CD4-positive, alpha-beta memory T cell (primary cell): ENCODE measurements around the gene TFB2M. TPM values are rescaled to one million over a fixed set of nuclear protein-coding genes. Genes with fewer than 3 reads are reported as not detected.

Experiments used
- CTCF ChIA-PET: fragments of 350-600 bp; sonication (Branson Sonifier 250); formaldehyde crosslinking; loops from one replicate; lab custom pipeline; 2021; ENCODE audit warnings: inconsistent platforms; ENCODE audit not compliant: partially characterized antibody; lab: Charles Lee
- POLR2A ChIA-PET: fragments of 350-600 bp; sonication (Branson Sonifier 250); formaldehyde crosslinking; loops from one replicate; lab custom pipeline; 2021; ENCODE audit not compliant: partially characterized antibody; lab: Charles Lee
- DNase-seq, 5 donors: peaks; one replicate each; pipeline versions ENCODE4 v3.0.0 to v3.0.0-alpha.2; 2020 to 2022; ENCODE audit warnings: mixed read lengths in 1 of 5
- H3K27ac ChIP-seq: one replicate; pipeline ENCODE4 v1.7.0; 2013; ENCODE audit warnings: low read depth, low read length
- H3K27me3 ChIP-seq: 2 replicates; pipeline ENCODE4 v1.7.0; 2013; ENCODE audit warnings: mild to moderate bottlenecking, low read length, moderate library complexity; ENCODE audit not compliant: insufficient read depth
- H3K36me3 ChIP-seq: 2 replicates; pipeline ENCODE4 v1.7.0; 2013; ENCODE audit warnings: mild to moderate bottlenecking, low read length, moderate library complexity; ENCODE audit not compliant: insufficient read depth
- H3K4me1 ChIP-seq: 2 replicates; pipeline ENCODE4 v1.7.0; 2013; ENCODE audit warnings: mild to moderate bottlenecking, low read length, moderate library complexity; ENCODE audit not compliant: insufficient read depth
- H3K4me3 ChIP-seq, 2 donors: one replicate each; pipeline ENCODE4 v1.7.0; 2013; ENCODE audit warnings: low read length in 2 of 2, mild to moderate bottlenecking in 1 of 2
- H3K9me3 ChIP-seq, 2 donors: one replicate each; pipeline ENCODE4 v1.7.0; 2013; ENCODE audit warnings: low read length in 2 of 2, control low read depth in 1 of 2; ENCODE audit not compliant: control insufficient read depth in 1 of 2
- H3K27ac Mint-ChIP-seq, 7 donors: one replicate each; pipeline ENCODE4 v1.8.0; 2020 to 2021; ENCODE audit warnings: mixed read lengths in 7 of 7, mild to moderate bottlenecking in 6 of 7, inconsistent platforms in 3 of 7, moderate library complexity in 3 of 7
- H3K27me3 Mint-ChIP-seq, 2 donors: one replicate each; pipeline ENCODE4 v1.8.0; 2020 to 2021; ENCODE audit warnings: mixed read lengths in 2 of 2
- H3K36me3 Mint-ChIP-seq, 2 donors: one replicate each; pipeline ENCODE4 v1.8.0; 2020 to 2021; ENCODE audit warnings: mixed read lengths in 2 of 2, inconsistent platforms in 1 of 2, mild to moderate bottlenecking in 1 of 2
- H3K4me1 Mint-ChIP-seq, 4 donors: one replicate each; pipeline ENCODE4 v1.8.0; 2020 to 2021; ENCODE audit warnings: mixed read lengths in 4 of 4, mild to moderate bottlenecking in 1 of 4
- H3K4me3 Mint-ChIP-seq, 8 donors: one replicate each; pipeline ENCODE4 v1.8.0; 2020 to 2021; ENCODE audit warnings: mixed read lengths in 8 of 8, mild to moderate bottlenecking in 7 of 8, moderate library complexity in 6 of 8, inconsistent platforms in 3 of 8
- H3K9me3 Mint-ChIP-seq, 8 donors: one replicate each; pipeline ENCODE4 v1.8.0; 2020 to 2021; ENCODE audit warnings: mixed read lengths in 8 of 8, mild to moderate bottlenecking in 5 of 8, inconsistent platforms in 3 of 8, moderate library complexity in 1 of 8
- intact Hi-C: fragments of 100-400 bp; cut with micrococcal nuclease; formaldehyde crosslinking; loops from one replicate; pipeline ENCODE4 v1.15.1; 2023
- polyA plus RNA-seq, 2 donors: library from polyadenylated mRNA; unstranded; fragments of 300-500 nt; fragmentation: Illumina TruSeq; gene quantifications; one replicate each; pipeline ENCODE4 v1.2.3, GENCODE V29; 2021
- total RNA-seq, 2 experiments: library from RNA; stranded (reverse); gene quantifications; one replicate each; pipeline ENCODE4 v1.2.3, GENCODE V29; 2021

The TFB2M gene
- total and polyA plus RNA-seq, 4 experiments from 2014 or later = 8.8 to 29.0 (median 13.0) TPM

- no peaks in the 10 kb centered on the region for H3K27me3 ChIP-seq
- peaks cover 0 to 6% (median 5%) of the 10 kb centered on the region in 4 donors for H3K4me1 Mint-ChIP-seq
- H3K9me3 Mint-ChIP-seq = peaks cover 0 to 27% (median 19%) of the 10 kb centered on the region in 8 donors
- intact Hi-C loops = no loop called here
- CTCF ChIA-PET = no interaction called here
- no peak overlapping the region for H3K4me3 Mint-ChIP-seq
- DNase-seq = no peak
- H3K27me3 Mint-ChIP-seq = no peaks in the 10 kb centered on the region
- no peak overlapping the region for H3K4me3 ChIP-seq
- no peak overlapping the region for H3K27ac ChIP-seq
- peaks cover 6 to 26% of the 10 kb centered on the region in 2 donors for H3K9me3 ChIP-seq
- no peak overlapping the region for H3K27ac Mint-ChIP-seq
- peaks cover 0 to 1% of the 10 kb centered on the region in 2 donors for H3K36me3 Mint-ChIP-seq
- H3K4me1 ChIP-seq = no peaks in the 10 kb centered on the region
- POLR2A ChIA-PET = no interaction called here
- H3K36me3 ChIP-seq = no peaks in the 10 kb centered on the region
Measured at GRCh38 chr1:246518456-246519205, 47.4 kb downstream of the TFB2M start.

DNA sequence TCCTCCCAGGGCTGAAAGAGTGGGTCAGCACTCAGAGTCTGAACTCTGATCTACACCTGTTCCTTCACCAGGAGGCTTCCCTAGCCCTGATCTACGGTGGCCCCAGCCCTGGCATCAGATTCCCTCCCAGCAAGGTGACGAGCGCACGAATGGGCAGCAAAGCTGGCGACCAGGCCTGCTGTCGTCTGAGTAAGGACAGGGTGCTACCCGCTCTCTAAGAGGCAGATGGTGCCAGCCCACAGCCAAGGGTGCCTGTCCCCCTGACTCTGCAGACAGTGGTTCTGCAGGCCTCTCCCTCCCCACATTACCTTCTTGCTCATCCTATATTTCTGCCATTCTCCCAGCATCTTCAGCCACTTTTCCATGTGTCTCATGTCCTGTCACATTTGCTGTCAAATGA, 48.7 kb downstream of the TFB2M start:
- no peaks in the 10 kb centered on the region for H3K36me3 ChIP-seq
- CTCF ChIA-PET = no interaction called here
- Mint-ChIP-seq H3K4me1 (peaks cover 0 to 6% (median 5%) of the 10 kb centered on the region in 4 donors), H3K27ac (no peak overlapping the region), H3K4me3 (no peak overlapping the region), H3K36me3 (peaks cover 0 to 1% of the 10 kb centered on the region in 2 donors), H3K9me3 (peaks cover 0 to 27% (median 19%) of the 10 kb centered on the region in 8 donors), H3K27me3 (no peaks in the 10 kb centered on the region)
- H3K27me3 ChIP-seq = no peaks in the 10 kb centered on the region
- DNase-seq = no peak
- no peaks in the 10 kb centered on the region for H3K4me1 ChIP-seq
- H3K27ac ChIP-seq = no peak overlapping the region
- H3K9me3 ChIP-seq = peaks cover 6 to 26% of the 10 kb centered on the region in 2 donors
- H3K4me3 ChIP-seq = no peak overlapping the region
- POLR2A ChIA-PET = interaction anchor here (1.4 kb wide), 1 partner anchor 10 kb away, joined by 4 read pairs; the partner anchor contains the start of gene SMYD3
- intact Hi-C loops = no loop called here

DNA sequence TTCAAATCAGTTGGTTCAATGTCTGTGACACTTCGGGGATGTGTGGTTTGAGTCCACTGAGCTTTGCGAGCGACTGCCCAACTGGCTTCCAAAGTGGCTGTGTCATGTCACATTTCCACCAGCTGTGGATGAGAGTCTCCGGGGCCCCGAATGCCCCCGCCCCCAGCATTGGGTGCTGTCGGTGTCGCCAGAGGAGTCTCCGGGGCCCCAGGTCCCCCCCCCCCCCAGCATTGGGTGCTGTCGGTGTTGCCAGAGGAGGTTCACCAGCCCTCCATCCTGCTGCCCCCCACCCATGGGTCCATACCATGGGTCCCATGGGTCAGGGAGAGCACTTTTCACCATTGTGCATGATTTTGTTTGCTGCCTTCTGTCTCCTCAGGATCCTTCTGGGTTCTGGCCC, 49.9 kb downstream of the TFB2M start:
- Histone ChIP-seq H3K27ac (no peak overlapping the region), H3K36me3 (no peaks in the 10 kb centered on the region), H3K4me3 (no peak overlapping the region), H3K4me1 (no peaks in the 10 kb centered on the region), H3K27me3 (no peaks in the 10 kb centered on the region), H3K9me3 (peaks cover 6 to 26% of the 10 kb centered on the region in 2 donors)
- Mint-ChIP-seq H3K27me3 (no peaks in the 10 kb centered on the region), H3K27ac (no peak overlapping the region), H3K36me3 (peaks cover 0 to 1% of the 10 kb centered on the region in 2 donors), H3K4me3 (no peak overlapping the region), H3K4me1 (peaks cover 0 to 6% (median 5%) of the 10 kb centered on the region in 4 donors), H3K9me3 (peaks cover 0 to 27% (median 19%) of the 10 kb centered on the region in 8 donors)
- DNase-seq = no peak
- ChIA-PET POLR2A (interaction anchor here (1.4 kb wide), 1 partner anchor 9 kb away, joined by 4 read pairs; the partner anchor contains the start of gene SMYD3), CTCF (no interaction called here)
- intact Hi-C loops = no loop called here

GRCh38 chr1:246515390-246516005, 50.6 kb downstream of the TFB2M start:
- Mint-ChIP-seq H3K4me3 (no peak overlapping the region), H3K9me3 (peaks cover 0 to 27% (median 19%) of the 10 kb centered on the region in 8 donors), H3K4me1 (peaks cover 0 to 6% (median 5%) of the 10 kb centered on the region in 4 donors), H3K36me3 (peaks cover 0 to 1% of the 10 kb centered on the region in 2 donors), H3K27me3 (no peaks in the 10 kb centered on the region), H3K27ac (peak overlapping the region in 1 of 7 donors; percentile 30)
- no peak for DNase-seq
- Histone ChIP-seq H3K27me3 (no peaks in the 10 kb centered on the region), H3K27ac (no peak overlapping the region), H3K9me3 (peaks cover 6 to 26% of the 10 kb centered on the region in 2 donors), H3K36me3 (no peaks in the 10 kb centered on the region), H3K4me1 (no peaks in the 10 kb centered on the region), H3K4me3 (no peak overlapping the region)
- ChIA-PET CTCF (no interaction called here), POLR2A (no interaction called here)
- intact Hi-C loops = no loop called here

DNA sequence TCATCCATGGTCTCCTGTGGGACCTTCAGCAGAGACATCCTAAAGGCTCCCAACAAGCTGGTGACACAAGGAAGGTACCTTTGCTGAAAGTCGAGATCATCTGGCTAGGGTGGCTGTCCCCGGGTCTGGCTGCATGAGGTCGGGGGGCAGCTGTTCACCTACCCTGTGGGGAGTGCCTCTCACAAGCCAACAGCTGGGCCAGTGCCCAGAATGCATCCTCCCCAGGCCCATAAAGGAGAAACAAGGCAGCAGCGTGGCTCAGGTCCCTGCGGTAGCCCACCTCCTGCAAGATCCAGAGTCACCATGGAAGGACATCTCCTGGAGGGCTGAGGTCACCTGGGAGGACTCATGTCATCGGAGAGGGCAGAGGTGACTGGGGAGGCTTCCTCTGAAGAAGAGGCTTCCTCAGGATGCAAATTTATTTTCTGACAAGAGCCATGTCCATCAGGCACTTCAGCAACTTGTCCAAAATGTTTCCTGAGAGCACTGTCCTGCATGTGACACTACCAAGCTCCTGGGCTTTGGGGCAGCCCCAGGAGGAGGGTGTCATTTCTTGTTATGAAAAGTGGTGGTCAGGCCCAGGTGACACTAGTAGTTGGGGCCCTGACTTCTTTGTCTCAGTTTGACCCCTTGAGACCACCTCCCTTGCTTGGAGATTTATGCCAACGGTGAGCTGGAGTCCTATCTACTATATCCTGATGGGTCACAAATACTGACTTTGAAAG, 52.3 kb downstream of the TFB2M start:
- Mint-ChIP-seq H3K36me3 (peaks cover 0 to 1% of the 10 kb centered on the region in 2 donors), H3K27me3 (no peaks in the 10 kb centered on the region), H3K9me3 (peaks cover 0 to 27% (median 19%) of the 10 kb centered on the region in 8 donors), H3K4me3 (peak overlapping the region in 5 of 8 donors; percentile 18 to 77 (median 46)), H3K4me1 (peaks cover 0 to 6% (median 5%) of the 10 kb centered on the region in 4 donors), H3K27ac (no peak overlapping the region)
- POLR2A ChIA-PET = no interaction called here
- Histone ChIP-seq H3K4me1 (no peaks in the 10 kb centered on the region), H3K36me3 (no peaks in the 10 kb centered on the region), H3K27ac (no peak overlapping the region), H3K4me3 (no peak overlapping the region), H3K27me3 (no peaks in the 10 kb centered on the region), H3K9me3 (peaks cover 6 to 26% of the 10 kb centered on the region in 2 donors)
- CTCF ChIA-PET = interaction anchor here (0.7 to 1.5 kb wide), 3 partner anchors 15 to 60 kb away, joined by 3 to 6 read pairs (median 3); no protein-coding TSS in a partner anchor
- intact Hi-C loops = no loop called here
- no peak for DNase-seq

DNA sequence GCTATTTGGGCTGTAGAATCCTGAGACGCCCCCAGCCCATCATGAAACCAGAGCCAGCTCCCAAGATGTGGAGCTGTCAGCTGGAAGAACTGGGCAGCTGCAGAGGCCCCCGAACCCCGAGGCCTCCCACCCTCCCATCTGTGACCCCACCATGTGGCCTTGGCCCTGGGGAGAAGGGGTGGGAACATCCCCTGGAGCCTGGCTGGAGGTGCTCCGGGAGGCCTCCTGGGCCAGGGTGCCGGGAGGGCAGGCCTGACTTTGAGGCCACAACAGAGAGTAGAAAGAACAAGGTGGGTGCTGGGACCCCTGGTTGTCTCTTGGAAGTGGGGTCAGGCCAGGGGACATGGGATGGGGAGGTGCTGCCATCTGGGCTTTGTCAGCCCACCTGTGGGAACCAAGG, 53.0 kb downstream of the TFB2M start:
- ChIA-PET CTCF (interaction anchor here (0.7 kb wide), 1 partner anchor 15 kb away, joined by 3 read pairs; no protein-coding TSS in a partner anchor), POLR2A (no interaction called here)
- intact Hi-C loops = no loop called here
- Histone ChIP-seq H3K36me3 (no peaks in the 10 kb centered on the region), H3K27me3 (no peaks in the 10 kb centered on the region), H3K9me3 (peaks cover 6 to 26% of the 10 kb centered on the region in 2 donors), H3K4me3 (no peak overlapping the region), H3K4me1 (no peaks in the 10 kb centered on the region), H3K27ac (no peak overlapping the region)
- Mint-ChIP-seq H3K27me3 (no peaks in the 10 kb centered on the region), H3K36me3 (peaks cover 0 to 1% of the 10 kb centered on the region in 2 donors), H3K4me3 (no peak overlapping the region), H3K9me3 (peaks cover 0 to 27% (median 19%) of the 10 kb centered on the region in 8 donors), H3K4me1 (peaks cover 0 to 11% (median 5%) of the 10 kb centered on the region in 4 donors), H3K27ac (no peak overlapping the region)
- no peak for DNase-seq
